T-helper 2 cell treated with Interferon-gamma antibody and Interleukin-4, amounts not matched to agents 5 μg/mL and 100 μg/mL, for 36 hours (primary cell): ENCODE results near the gene PPP1CC.
"Not testable (repeated sequence)": the region's sequence is repeated elsewhere in the genome, so short reads cannot be mapped to it uniquely, and the experiment has no call there.

ENCODE experiments used
- DNase-seq: peaks from one replicate; pipeline ENCODE4 v3.0.0; 2021; ENCODE audit warnings: low spot score
- H3K27ac Mint-ChIP-seq: one replicate; pipeline ENCODE4 v1.8.0; 2021; ENCODE audit warnings: mild to moderate bottlenecking, mixed read lengths
- H3K27me3 Mint-ChIP-seq: one replicate; pipeline ENCODE4 v1.8.0; 2021; ENCODE audit warnings: low read depth, mixed read lengths
- H3K36me3 Mint-ChIP-seq: one replicate; pipeline ENCODE4 v1.8.0; 2021; ENCODE audit warnings: low read depth, mixed read lengths
- H3K4me1 Mint-ChIP-seq: one replicate; pipeline ENCODE4 v1.8.0; 2021; ENCODE audit warnings: low read depth, mixed read lengths
- H3K4me3 Mint-ChIP-seq: one replicate; pipeline ENCODE4 v1.8.0; 2022; ENCODE audit warnings: mild to moderate bottlenecking, moderate library complexity, mixed read lengths
- H3K9me3 Mint-ChIP-seq: one replicate; pipeline ENCODE4 v1.8.0; 2021; ENCODE audit warnings: mixed read lengths

PPP1CC gene

DNA sequence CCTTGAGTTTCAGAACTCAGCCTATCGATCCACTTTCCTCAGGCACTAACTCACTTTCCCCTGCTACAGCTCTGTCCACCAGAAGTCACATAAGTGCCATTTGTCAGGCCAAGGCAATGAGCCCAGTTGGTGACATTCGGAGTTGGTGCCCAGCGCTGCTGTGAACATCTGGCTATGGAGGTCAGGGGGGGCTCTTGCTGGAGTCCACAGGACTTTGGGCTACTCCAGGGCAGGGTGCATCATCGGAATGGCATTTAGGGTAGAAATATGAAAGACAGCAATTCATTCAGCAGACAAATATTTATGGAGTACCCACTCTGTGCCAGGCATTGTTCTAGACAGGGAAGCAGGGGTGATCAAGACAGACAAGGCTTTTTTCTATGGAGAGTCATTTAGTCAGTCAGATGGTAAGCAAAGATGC is 1.5 kb upstream of the PPP1CC start:
- no peak for DNase-seq
- Mint-ChIP-seq H3K27me3 (no peaks in the 10 kb centered on the region), H3K4me1 (peaks cover 27% of the 10 kb centered on the region), H3K9me3 (no peaks in the 10 kb centered on the region), H3K4me3 (peak overlapping the region; percentile 99), H3K27ac (no peak overlapping the region), H3K36me3 (peaks cover 25% of the 10 kb centered on the region)

DNA sequence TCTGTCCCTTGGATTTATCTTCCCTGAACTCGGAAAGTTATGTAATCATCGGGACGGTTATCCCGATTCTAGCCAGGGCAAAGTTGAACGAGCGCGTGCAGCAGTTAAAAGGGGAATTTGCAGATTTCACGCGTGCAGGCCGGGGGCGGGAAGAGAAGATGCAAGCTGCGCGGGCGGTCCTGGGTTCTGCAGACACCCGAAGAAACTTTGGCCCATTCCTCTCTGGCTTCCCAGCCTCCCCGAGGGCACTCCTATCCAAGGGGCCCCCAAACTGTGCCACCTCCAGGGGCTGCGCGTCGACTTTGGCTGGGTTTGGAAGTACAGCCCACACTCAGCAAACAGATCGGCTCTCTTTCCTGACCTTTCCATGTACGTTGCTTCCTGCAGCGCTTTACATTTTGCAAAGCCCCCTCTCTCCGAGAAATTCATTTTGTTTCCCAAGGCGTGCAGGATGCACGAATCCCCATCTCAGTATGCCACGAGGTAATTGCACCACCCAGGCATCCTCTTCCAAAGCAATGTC is 941 bp upstream of the PPP1CC start:
- Mint-ChIP-seq H3K36me3 (peaks cover 27% of the 10 kb centered on the region), H3K4me1 (peaks cover 31% of the 10 kb centered on the region), H3K27me3 (no peaks in the 10 kb centered on the region), H3K4me3 (peak overlapping the region; percentile 99), H3K9me3 (no peaks in the 10 kb centered on the region), H3K27ac (peak overlapping the region; percentile 9)
- DNase-seq: no peak

DNA sequence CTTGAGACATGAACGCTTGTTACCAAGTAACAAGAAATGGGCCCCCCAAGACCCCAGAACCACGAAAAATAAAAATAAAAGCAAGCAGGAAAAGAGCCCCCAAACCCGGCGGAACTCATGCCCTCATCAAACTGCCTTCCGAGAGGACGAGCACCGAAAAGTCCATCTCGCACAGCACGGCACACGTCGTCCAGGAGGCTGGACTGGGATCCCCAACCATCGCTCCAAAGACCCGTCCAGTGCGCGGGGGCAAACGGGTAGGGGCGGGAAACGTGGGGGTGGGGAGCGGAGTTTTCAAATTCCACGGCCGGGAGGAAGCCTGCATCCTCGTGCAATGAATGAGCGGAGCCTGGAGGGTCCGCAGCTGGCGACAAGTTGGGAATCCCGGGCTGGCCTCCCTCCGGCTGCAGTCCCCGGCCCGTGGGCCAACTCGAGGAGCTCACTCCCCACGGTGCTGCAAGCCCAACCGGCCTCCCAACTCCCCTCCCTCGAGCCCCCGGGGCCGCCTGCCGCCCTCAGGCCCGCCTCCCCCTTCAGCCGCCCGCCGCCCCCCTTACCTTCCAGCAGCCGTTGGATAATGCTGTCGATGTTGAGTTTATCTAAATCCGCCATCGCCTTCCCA is 484 bp downstream of the PPP1CC start:
- no peak for DNase-seq
- no peaks in the 10 kb centered on the region for H3K9me3 Mint-ChIP-seq

DNA sequence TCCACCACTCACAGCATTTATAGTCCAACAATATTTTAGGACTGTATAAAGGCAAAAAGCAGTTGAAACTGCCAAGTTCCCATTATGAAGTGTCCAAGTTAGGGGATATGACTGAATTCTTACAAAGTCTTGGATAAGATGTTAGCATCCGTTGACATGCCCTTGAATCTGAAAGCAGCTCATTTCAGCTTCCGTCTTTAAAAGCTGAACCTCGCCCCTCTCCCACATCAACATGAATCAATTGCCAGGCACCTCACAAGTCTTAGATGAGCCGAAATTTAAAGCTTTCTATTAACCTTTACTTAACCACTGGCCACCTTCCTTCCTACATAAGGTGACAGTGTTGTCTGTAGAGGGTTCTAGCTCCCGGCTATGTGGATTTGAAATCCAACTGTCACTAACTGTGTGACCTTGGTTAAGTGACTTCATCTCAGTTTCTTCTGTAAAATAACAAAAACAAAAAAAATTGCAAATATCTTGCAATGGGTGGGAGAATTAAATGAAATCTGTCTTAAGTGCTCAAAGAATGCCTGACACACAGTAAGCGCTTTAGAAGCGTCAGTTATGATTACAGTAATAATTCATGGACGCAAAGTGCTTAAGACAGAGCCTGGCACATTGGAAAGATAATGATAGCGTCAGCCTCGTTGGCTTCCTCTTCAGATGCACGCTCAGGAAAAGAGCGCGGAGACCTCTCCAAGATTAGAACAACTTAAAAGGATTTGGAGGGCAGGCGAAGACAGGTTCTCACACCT is 1.2 kb downstream of the PPP1CC start:
- H3K27ac Mint-ChIP-seq: peak overlapping the region; percentile 97
- H3K4me1 Mint-ChIP-seq: peaks cover 43% of the 10 kb centered on the region
- peak overlapping the region; percentile 99 for H3K4me3 Mint-ChIP-seq
- no peaks in the 10 kb centered on the region for H3K27me3 Mint-ChIP-seq
- H3K9me3 Mint-ChIP-seq: no peaks in the 10 kb centered on the region
- H3K36me3 Mint-ChIP-seq: peaks cover 35% of the 10 kb centered on the region
- peak; percentile 23 for DNase-seq

More for the DNA sequence above, 484 bp downstream of the PPP1CC start:
- Mint-ChIP-seq H3K27ac (peak overlapping the region; percentile 97), H3K27me3 (no peaks in the 10 kb centered on the region), H3K4me1 (peaks cover 43% of the 10 kb centered on the region), H3K4me3 (peak overlapping the region; percentile 99), H3K36me3 (peaks cover 33% of the 10 kb centered on the region)

DNA sequence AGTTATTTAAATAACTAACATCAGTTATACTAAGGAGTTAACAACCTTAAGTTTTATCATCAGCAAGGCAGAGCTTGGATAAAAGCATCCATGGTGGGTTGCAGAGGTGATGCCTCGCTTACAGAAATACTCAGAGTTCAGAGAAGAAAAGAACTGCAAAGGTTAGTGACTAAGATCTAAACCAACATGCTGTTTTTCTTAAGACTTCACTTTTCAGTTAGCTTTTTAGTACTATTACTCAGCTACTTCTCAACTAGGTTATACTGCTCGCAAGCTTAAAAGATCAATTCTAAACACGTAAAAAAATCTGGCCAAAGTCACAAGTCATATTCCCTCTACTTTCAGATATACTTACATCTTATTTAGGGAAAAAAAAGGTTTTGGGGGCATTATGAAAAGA is 2.8 kb downstream of the PPP1CC start:
- Mint-ChIP-seq H3K27ac (peak overlapping the region; percentile 87), H3K36me3 (peaks cover 38% of the 10 kb centered on the region), H3K4me3 (peak overlapping the region; percentile 88), H3K27me3 (no peaks in the 10 kb centered on the region), H3K9me3 (no peaks in the 10 kb centered on the region), H3K4me1 (peaks cover 45% of the 10 kb centered on the region)
- no peak for DNase-seq

DNA sequence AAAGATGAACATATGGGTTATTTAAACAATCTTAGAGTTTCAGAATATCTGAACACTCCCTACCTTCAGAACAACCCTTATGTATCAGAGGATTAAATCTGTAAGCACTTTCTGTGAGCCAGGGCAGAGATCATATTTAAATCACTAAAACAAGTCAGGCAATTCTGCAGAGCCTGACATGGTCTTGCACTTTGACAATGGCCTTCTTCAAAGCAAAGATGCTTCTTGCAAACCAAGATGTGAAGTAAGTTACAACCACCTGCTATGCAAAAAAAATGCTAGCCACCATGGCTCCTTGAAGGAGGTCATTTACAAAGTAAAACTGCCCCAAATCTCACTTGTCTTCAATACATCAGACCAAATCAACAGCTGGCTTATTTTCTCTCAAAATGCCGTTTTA is 3.2 kb downstream of the PPP1CC start:
- Mint-ChIP-seq H3K36me3 (peaks cover 40% of the 10 kb centered on the region), H3K27ac (peak overlapping the region; percentile 87), H3K4me3 (peak overlapping the region; percentile 88), H3K9me3 (no peaks in the 10 kb centered on the region), H3K4me1 (peaks cover 45% of the 10 kb centered on the region), H3K27me3 (no peaks in the 10 kb centered on the region)
- no peak for DNase-seq

DNA sequence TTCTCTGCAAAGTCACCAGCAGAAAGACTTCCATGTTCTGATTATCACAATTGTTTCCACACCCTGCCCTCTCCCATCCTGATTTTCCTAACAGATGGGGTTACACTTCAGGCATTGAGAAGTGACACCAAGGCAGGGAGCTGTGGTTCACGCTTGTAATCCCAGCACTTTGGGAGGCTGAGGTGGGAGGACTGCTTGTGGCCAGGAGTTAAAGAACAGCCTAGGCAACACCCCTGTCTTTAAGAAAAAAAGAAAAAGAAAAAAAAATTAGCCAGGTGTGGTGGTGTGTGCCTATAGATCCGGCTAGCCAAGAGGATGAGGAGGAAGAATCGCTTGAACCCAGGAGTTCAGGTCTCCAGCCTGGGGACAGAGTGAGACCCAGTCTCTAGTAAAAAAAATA is 5.2 kb downstream of the PPP1CC start:
- Mint-ChIP-seq H3K27ac (peak overlapping the region; percentile 9), H3K9me3 (no peaks in the 10 kb centered on the region), H3K36me3 (peaks cover 48% of the 10 kb centered on the region), H3K4me3 (peak overlapping the region; percentile 87), H3K27me3 (no peaks in the 10 kb centered on the region), H3K4me1 (peaks cover 51% of the 10 kb centered on the region)
- no peak for DNase-seq

DNA sequence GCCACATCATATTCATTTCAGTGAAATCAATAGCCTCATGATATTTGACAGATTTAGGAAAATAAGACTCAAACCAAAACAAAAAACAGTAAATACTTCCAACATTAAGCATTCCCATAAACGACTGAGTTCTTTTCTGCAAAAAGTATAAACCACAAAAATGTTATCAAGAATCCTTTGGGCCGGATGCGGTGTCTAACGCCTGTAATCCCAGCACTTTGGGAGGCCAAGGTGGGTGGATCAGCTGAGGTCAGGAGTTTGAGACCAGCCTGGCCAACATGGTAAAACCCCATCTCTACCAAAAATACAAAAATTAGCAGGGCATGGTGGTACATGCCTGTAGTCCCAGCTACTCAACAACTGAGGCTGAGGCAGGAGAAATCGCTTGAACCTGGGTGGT is 5.7 kb downstream of the PPP1CC start:
- Mint-ChIP-seq H3K4me3 (peak overlapping the region; percentile 24), H3K4me1 (peaks cover 55% of the 10 kb centered on the region), H3K36me3 (peaks cover 52% of the 10 kb centered on the region)
- H3K27ac Mint-ChIP-seq, H3K9me3 Mint-ChIP-seq, DNase-seq, H3K27me3 Mint-ChIP-seq: not testable (repeated sequence)

DNA sequence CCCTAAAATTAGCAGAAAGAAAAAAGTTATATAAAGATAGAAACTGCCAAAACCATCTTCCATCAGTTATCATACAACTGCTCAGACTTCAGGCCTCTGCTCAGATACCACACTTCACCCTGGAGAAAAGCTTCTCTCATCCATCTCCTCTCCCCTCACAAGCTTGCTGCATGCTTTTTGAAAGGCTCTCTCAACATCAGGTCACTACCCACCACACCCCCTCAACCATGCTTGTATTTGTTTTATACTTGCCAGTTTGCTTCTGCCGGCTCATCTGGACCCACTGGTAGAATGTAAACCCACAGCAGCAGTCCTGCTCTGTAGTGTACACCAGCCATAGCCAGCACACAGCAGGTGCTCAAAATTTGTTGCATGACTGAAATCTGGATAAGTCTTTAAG is 8.8 kb downstream of the PPP1CC start:
- no peak for DNase-seq
- Mint-ChIP-seq H3K9me3 (no peaks in the 10 kb centered on the region), H3K27ac (peak overlapping the region; percentile 2), H3K27me3 (no peaks in the 10 kb centered on the region), H3K4me1 (peaks cover 45% of the 10 kb centered on the region), H3K36me3 (peaks cover 55% of the 10 kb centered on the region), H3K4me3 (no peak overlapping the region)

DNA sequence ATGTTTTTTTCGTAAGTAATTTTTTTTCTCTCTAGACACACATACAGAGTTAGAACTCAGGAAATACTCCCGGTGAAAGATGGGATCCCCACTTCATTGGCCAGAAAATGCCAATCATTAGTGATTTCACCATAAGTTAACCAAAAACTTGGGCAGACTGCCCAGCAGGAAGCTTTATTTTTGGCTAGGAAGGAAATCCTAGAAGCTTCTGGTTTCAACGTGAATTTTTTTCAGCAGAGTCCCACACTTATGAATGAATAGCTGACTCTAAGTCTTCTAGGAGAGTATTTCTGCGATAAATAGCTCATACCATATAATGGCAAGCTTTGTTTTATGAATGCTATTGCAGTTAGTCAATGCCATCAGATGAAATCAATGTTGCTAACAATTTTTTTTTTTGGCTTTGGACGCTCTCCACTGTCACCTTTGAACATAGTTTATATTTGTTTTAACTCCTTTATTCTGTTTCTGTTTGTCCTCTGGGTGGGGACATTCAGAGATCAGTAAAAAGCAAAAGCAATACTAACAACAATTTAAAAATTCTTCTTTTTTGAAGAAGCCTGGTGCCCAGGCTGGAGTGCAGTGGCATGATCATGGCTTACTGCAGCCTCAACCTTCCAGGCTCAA is 9.5 kb downstream of the PPP1CC start:
- Mint-ChIP-seq H3K27ac (no peak overlapping the region), H3K36me3 (peaks cover 54% of the 10 kb centered on the region), H3K27me3 (no peaks in the 10 kb centered on the region), H3K4me3 (no peak overlapping the region), H3K4me1 (peaks cover 43% of the 10 kb centered on the region), H3K9me3 (no peaks in the 10 kb centered on the region)
- no peak for DNase-seq

DNA sequence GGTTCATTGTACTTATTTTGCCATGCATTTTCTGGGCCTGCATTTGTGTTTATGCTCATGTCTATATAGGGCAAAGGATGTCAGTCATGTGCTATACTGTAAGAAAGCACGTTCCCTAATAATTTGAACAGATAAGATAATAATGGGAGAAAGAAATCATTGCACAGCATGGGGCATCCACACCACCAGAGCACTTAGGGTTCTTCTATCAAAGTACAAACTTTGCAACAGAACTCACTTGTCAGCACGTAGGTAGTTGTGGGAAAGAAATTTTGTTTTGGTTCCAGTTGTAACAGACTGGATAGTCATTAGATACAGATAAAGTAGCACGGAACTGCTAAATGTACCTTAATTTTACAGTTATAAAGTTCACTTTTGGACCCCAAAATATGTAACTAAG is 10.1 kb downstream of the PPP1CC start:
- peaks cover 42% of the 10 kb centered on the region for H3K4me1 Mint-ChIP-seq
- peaks cover 59% of the 10 kb centered on the region for H3K36me3 Mint-ChIP-seq
- DNase-seq: no peak
- no peaks in the 10 kb centered on the region for H3K9me3 Mint-ChIP-seq
- no peaks in the 10 kb centered on the region for H3K27me3 Mint-ChIP-seq
- no peak overlapping the region for H3K4me3 Mint-ChIP-seq
- no peak overlapping the region for H3K27ac Mint-ChIP-seq

DNA sequence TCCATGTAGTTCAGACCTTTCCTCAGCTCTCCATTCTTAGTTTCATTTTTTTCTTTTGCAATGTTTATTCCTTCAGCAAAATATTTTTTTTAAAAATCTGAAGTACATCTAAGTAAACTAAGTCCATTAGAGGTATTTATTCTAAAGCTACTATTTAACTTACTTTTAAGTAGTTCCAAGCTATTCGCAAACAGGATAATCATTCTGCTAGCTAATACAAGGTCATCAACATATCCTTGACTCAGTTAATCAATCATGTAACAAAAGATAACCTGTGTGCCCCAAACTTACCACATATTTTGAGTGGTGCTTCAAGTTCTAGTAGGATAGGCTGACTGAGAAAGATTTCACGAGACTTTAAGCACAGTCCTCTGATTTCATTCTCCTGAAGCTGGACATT is 11.2 kb downstream of the PPP1CC start:
- H3K4me3 Mint-ChIP-seq: no peak overlapping the region
- no peaks in the 10 kb centered on the region for H3K27me3 Mint-ChIP-seq
- no peaks in the 10 kb centered on the region for H3K9me3 Mint-ChIP-seq
- peaks cover 62% of the 10 kb centered on the region for H3K36me3 Mint-ChIP-seq
- H3K27ac Mint-ChIP-seq: no peak overlapping the region
- DNase-seq: no peak
- H3K4me1 Mint-ChIP-seq: peaks cover 43% of the 10 kb centered on the region

DNA sequence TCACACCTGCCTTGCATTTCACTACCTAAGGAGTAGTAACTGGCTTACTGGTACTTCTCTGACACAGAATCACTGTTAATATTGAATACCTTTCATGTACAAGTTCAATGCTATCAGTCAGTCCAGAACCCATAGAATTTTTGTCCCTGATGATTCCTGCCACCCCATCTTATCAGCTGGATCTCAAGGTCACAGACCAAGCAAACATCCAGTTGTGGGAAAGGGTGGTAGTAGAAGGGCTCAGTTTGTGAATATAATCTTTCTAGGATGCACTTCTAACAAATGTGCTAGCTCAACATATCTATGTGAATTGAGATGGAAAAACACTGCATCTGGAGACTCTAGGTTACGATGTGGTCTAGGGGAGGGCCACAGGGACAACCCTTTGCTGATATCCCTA is 14.1 kb downstream of the PPP1CC start:
- DNase-seq: no peak
- H3K36me3 Mint-ChIP-seq: peaks cover 74% of the 10 kb centered on the region
- H3K9me3 Mint-ChIP-seq: no peaks in the 10 kb centered on the region
- H3K4me1 Mint-ChIP-seq: peaks cover 38% of the 10 kb centered on the region
- peak overlapping the region; percentile 65 for H3K27ac Mint-ChIP-seq
- H3K4me3 Mint-ChIP-seq: no peak overlapping the region
- H3K27me3 Mint-ChIP-seq: no peaks in the 10 kb centered on the region

DNA sequence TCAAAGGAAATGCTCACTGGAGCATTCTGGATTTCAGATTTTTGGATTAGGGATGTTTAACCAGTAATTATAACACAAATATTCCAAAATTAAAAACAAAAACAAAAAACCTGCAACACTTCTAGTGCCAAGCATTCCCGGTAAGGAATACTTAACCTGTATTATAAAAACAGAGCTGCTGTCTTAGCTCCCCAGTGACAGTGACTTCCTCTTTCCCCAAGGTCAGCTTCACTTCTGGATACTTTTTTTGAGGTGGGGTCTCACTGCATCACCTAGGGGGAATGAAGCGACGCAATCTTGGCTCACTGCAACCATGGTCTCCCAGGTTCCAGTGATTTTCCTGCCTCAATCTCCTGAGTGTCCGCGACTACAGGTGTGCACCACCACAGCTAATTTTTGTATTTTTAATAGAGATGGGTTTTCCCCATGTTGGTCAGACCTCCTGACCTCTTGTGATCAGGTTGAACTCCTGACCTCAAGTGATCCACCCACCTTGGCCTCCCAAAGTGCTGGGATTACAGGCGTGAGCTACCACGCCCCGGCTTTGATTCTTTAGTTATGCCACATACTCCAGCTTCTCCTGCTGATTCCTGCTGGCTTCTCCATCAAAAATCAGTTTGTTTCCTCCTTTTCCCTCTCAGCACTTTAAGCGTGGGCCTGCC is 15.9 kb downstream of the PPP1CC start:
- peak overlapping the region; percentile 48 for H3K27ac Mint-ChIP-seq
- no peaks in the 10 kb centered on the region for H3K27me3 Mint-ChIP-seq
- DNase-seq: no peak
- H3K9me3 Mint-ChIP-seq: no peaks in the 10 kb centered on the region
- no peak overlapping the region for H3K4me3 Mint-ChIP-seq
- H3K4me1 Mint-ChIP-seq: peaks cover 24% of the 10 kb centered on the region
- peaks cover 77% of the 10 kb centered on the region for H3K36me3 Mint-ChIP-seq
